GM18867 (cell line): ENCODE results near the gene CREB1.
A peak's percentile ranks its signal among the peaks of the same experiment; 100 is the strongest.

ENCODE experiments used
- ATAC-seq: cut with Tn5 transposase; IDR thresholded peaks from one replicate; pipeline ENCODE4 v1.9.1; 2021; ENCODE audit warnings: mild to moderate bottlenecking, moderate library complexity; ENCODE audit not compliant: unreplicated experiment

The CREB1 gene

GRCh38 chr2:207503234-207503633 lies 26.5 kb upstream of the CREB1 start:
- peak; percentile 55 for ATAC-seq

DNA sequence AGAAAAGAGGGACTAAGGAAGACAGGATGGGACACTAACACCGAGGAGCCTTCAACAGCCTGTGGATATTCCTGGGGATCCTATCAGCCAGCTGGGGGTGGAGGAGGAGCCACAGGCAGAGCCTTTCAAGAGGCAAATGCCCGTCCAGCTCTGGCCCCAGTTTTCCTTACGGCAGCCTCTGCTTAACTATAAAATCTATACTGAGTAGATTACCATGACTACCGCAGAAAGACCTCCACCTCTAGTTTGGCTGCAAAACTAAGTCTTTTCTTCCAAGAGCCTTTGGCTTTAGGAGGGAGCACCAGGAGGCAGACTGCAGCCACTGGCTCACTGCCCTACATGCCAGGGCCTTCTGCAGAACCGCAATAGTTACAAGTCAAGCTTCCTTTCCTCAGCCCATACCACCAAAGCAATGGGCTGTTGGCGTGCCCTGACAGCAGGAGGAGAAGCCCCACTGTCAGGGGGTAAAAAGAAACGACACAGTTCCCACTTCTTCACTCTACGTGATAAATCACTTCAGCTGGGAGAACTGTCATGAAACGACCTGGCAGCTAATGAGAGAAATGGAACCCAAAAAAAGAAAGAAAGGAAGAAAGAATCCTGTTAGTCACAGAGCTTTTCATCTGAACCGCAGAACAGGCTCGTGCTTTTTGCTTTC lies 25.1 kb upstream of the CREB1 start:
- no peak for ATAC-seq

- no peak for ATAC-seq
These were observed 24.6 kb upstream of the CREB1 start for GRCh38 chr2:207505171-207505570.

DNA sequence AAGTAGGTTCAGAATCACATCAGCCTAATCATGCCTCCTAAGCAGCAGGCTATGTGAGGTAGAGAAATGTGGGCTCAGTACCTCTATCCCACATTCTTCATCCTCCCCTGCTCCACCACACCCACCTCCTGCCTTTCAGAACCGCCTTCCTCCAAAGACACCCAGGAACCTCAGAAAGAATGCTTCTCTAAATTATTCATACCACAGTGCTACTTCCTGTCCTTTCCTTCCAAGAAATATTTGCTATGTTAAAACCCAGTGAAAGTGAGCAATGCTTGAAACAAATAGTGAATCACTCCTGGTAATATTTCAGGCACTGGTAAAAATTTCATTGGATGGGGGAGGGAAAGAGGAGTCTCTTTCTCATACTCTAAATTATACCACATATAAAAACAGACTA lies 24.0 kb upstream of the CREB1 start:
- no peak for ATAC-seq

DNA sequence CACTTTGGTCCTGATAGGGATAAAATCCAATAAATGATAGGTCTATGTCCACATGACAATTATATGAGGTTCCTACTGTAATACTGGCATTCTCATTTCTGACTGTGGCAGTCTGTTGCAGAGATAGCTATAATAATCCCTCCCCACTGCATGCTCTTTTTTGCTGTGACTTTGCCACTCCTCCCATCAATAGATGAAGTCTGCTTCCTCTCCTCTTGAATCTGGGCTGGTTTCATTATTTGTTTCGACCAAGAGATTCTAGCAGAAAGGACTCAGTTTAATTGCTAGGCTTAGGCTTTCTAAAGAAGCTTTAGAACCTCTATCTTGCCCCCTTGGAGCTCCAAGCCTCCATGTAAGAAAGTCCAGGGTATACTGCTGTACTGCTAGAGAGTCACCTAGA lies 23.3 kb upstream of the CREB1 start:
- peak; percentile 69 for ATAC-seq

GRCh38 chr2:207510148-207510547 lies 19.6 kb upstream of the CREB1 start:
- no peak for ATAC-seq

DNA sequence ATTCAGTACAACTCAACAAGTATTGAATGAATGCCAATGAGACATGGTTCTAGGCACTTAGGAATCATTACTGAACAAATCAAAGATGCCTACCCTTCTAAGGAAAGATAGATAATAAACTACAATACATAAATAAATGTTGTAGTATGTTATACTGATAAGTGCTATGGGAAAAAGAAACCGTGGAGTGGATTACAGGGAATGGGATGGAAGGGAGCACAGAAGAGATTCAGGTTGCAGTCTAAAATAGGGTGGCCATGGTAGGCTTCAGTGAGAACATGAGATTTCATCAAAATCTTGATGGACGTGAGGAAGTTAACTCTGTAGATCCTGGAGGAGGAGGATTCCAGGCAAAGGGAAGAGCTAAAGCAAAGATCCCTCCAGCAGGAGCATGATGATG lies 17.9 kb upstream of the CREB1 start:
- ATAC-seq = no peak

- no peak for ATAC-seq
These were observed 17.4 kb upstream of the CREB1 start for GRCh38 chr2:207512356-207512755.

GRCh38 chr2:207513551-207514257 lies 16.1 kb upstream of the CREB1 start:
- ATAC-seq = no peak

GRCh38 chr2:207514451-207514850 lies 15.3 kb upstream of the CREB1 start:
- ATAC-seq = no peak

- ATAC-seq = no peak
These were observed 14.1 kb upstream of the CREB1 start for GRCh38 chr2:207515671-207516070.

GRCh38 chr2:207516206-207516605 lies 13.6 kb upstream of the CREB1 start:
- ATAC-seq = no peak

DNA sequence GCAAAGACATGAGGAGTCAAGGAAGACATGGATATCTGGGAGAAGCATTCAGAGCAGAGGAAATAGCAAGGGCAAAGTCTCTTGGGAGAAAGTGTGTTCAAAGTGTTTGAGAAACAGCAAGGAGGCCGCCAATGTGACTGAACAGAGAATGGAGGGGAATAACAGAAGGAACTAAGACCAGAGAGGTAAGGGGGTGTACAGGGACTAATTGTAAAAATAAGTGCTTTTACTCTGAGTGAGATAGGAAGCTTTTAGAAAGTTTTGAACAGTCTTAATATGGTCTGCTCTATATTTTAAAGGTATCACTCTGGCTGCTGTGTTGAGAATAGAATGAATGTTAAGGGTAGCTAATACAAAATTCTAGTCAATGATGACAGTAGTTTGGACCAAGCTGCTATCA lies 6.8 kb upstream of the CREB1 start:
- ATAC-seq = no peak

- ATAC-seq = no peak
These were observed 4.5 kb upstream of the CREB1 start for GRCh38 chr2:207525296-207525695.

GRCh38 chr2:207528980-207529329 lies 807 bp upstream of the CREB1 start:
- peak; percentile 5 for ATAC-seq

DNA sequence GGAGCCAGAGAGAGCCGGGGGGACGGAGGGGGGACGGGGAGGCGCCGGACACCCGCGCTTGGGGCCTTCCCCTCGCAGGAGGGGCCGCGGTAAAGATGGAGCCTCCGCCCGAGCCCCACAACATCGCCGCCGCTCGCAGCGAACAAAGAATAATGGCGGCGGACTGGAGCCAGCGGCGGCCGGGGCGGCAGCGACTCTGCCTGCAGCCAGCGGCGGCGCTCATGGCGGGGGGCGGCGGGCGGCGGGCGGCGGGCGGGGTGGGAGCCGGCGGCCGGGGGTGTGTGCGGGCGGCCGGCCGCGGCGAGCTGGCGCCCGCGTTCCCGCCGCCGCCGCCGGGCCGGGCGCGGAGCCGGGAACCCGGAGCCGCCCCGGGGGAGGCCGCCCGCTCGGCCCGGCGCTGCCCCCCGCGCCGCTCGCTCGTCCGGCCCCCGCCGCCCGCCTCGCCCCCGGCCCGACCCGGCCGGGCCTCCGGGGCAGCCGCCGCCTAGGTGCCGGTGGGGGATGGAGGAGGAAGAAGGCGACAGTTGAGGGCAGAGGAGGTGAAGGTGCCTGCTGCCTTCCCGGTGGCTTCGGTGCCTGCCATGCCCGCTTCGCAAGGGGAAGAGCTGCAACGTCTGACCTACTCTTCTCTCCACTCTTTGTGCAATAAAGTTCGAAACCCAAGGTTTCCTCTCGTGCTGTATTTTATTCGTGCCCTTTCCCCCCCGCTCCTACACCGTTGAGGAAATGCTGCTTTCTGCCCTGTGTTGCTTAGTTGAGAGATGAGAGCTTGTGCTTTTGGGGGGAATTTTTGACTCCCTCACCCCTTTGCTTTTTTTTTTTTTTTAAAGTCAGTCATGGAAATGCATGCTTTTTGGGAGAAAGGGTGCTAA lies 634 bp downstream of the CREB1 start:
- ATAC-seq = peak; percentile 10

GRCh38 chr2:207531032-207531952 lies 1.5 kb downstream of the CREB1 start:
- no peak for ATAC-seq

DNA sequence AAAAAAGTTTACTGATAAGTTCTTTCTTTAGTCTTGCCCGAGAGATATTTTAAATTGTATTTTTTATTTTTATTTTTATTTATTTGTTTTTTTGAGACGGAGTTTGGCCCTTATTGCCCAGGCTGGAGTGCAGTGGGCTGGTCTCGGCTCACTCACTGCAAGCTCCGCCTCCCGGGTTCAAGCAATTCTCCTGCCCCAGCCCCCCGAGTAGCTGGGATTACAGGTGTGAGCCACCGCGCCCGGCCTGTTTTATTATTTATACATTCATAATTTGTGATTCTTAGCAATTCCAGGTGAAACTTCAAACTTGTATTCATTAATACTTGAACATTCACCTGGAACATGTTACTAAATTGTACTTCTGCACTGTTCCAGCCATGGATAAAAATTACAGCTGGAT lies 2.9 kb downstream of the CREB1 start:
- ATAC-seq = no peak

- ATAC-seq = no peak
These were observed 3.8 kb downstream of the CREB1 start for GRCh38 chr2:207533461-207534008.

DNA sequence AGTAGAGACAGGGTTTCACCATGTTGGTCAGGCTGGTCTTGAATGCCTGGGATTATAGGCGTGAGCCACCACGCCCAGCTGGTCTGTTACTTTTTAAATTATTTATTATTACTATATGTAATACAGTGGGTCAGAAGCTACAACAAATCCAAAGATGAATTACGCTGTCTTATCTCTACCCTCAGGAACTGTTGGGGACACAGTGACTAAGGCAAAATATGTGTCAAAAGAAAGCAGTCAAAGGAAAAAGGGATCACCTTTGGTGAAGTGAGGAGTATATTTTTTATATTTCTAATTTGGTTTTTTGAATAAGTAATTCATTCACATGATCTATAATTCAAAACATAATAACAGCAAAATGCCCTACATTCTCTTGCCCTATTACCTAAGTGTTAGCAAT lies 4.7 kb downstream of the CREB1 start:
- no peak for ATAC-seq

DNA sequence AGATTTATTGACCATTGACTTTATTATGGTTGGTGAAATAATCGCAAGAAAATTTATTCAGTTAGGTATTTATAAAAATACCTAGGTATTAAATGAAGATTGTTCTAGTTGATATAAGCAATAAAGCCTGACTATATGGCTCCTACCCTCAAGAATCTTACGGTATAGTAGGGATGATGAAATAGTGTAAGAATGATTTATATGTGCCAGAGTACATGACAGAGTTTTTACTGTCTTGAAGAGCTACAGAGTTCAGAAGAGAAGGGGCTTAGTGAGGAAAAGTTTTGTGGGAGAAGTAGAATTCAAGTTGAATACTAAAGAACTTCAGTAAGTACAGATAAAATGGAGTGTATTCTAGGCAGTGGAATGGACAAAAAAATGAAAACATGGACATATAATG lies 9.7 kb downstream of the CREB1 start:
- no peak for ATAC-seq
